ENCODE results near the gene GAPVD1.

Gene GAPVD1

GRCh38 chr9:125241000-125241862 is 20.4 kb upstream of the GAPVD1 start, which contains the start of gene HSPA5:
Gene HSPA5 (minus strand): TSS chr9:125241343. CDS start chr9:125241126, 217 bp downstream.
- peak within 1 kb of the TSS; percentile 81 for H3K4me3 ChIP-seq (ENCODE audit: low read length)
- TF ChIP-seq ZNF274 (IDR thresholded peaks at IDR 0.05; ENCODE audit: low read depth, low read length): no peak

- peak overlapping the region; percentile 81 for H3K4me3 ChIP-seq (ENCODE audit: low read length)
- TF ChIP-seq ZNF274 (IDR thresholded peaks at IDR 0.05; ENCODE audit: low read depth, low read length): no peak
These were observed 19.5 kb upstream of the GAPVD1 start for GRCh38 chr9:125241863-125242739.

DNA sequence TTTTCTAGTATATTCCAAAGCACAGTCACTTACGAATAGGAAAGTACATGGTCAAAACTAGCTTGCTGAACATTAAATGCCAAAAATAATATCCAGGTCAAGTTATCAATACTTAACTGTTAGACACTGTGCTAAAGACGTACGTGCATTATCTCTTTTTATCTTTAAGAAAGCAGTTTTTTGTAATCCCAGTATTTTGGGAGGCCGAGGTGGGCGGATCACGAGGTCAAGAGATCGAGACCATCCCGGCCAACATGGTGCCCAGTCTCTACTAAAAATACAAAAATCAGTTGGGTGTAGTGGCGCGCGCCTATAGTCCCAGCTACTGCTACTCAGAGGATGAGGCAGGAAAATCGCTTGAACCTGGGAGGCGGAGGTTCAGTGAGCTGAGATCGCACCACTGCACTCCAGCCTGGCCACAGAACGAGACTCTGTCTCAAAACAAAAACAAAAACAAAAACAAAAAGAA is 17.8 kb upstream of the GAPVD1 start:
- no peak overlapping the region for H3K4me3 ChIP-seq (ENCODE audit: low read length)
- TF ChIP-seq ZNF274 (IDR thresholded peaks at IDR 0.05; ENCODE audit: low read depth, low read length): no peak

GRCh38 chr9:125246261-125246667 is 15.4 kb upstream of the GAPVD1 start:
- no peak overlapping the region for H3K4me3 ChIP-seq (ENCODE audit: low read length)
- TF ChIP-seq ZNF274 (IDR thresholded peaks at IDR 0.05; ENCODE audit: low read depth, low read length): no peak

DNA sequence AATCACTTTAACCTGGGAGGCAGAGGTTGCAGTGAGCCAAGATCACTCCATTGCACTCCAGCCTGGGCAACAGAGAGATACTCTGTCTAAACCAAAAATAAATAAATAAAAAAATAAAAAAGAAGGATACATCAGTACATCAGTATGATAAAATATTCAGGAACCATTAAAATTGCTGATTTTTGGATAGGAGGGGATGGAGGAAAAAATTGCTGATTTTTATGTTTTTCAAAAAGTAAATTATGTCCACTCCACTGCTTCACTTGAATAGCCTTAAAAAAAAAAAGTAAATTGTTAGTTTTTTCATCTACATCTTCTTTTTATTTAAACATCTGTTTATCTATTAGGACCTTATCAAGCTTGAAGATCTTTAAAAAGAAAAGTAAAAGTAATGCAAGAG is 7.4 kb upstream of the GAPVD1 start:
- no peak overlapping the region for H3K4me3 ChIP-seq (ENCODE audit: low read length)
- TF ChIP-seq ZNF274 (IDR thresholded peaks at IDR 0.05; ENCODE audit: low read depth, low read length): no peak

DNA sequence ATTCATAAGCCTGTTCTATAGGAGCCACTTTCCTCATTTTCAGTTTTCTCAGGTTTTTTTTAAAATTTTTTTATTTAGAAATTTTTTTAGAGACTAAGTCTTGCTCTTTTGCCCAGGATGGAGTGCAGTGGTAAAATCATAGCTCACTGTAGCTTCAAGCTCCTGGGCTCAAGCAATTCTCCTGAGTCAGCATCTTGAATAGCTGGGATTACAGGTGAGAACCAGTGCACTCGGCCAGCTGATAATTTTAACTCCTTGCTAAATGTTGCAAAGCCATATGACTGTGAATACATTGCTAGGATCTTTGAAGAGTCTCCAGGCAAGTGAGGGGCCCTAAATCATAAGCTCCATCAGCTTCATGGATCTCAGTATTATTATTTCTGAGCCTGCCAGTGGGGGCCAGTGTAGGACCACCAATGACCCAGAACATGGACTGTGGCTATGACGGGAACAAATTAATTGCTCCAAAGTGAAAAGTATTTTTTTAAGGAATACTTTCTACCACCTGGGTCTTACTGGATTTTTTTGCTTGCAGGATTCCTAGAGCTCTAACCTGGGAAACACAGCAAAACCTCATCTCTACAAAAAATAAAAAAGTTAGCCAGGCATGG is 5.7 kb upstream of the GAPVD1 start:
- no peak for TF ChIP-seq ZNF274 (IDR thresholded peaks at IDR 0.05; ENCODE audit: low read depth, low read length)
- H3K4me3 ChIP-seq (ENCODE audit: low read length): no peak overlapping the region

GRCh38 chr9:125258160-125258785 is 3.4 kb upstream of the GAPVD1 start:
- no peak overlapping the region for H3K4me3 ChIP-seq (ENCODE audit: low read length)
- no peak for TF ChIP-seq ZNF274 (IDR thresholded peaks at IDR 0.05; ENCODE audit: low read depth, low read length)

DNA sequence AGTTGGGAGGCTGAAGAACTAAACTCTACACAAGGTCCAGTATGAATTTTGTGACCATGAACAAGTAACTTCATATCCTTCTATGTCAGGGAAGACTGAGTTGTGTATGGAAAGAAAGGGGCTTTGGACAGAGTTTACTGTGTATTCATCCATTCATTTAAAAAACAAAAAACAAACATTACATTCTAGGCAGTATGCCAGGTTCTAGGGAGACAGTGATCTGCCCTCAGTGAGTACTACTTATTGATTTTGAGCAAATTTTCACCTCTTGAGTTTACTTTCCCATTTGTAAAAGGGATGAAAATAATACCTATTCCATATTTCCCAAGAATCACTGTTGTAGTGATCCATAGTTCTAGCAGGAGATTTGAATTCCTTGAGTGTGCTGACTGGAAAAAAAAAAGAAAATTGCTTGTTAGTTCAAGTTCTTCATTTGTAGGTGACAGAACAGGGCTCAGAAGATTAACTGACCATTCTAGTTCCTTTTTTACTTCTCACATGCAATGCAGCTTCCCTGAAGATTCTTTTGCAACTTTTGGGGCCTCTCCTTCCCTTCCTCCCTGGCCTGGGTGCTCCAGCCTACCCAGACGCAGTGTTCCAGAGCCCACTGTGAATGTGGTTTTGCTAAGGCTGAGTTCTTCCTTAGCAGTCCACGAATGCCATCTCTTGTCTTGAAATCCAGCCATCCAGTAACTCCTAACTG is 2.6 kb upstream of the GAPVD1 start:
- TF ChIP-seq ZNF274 (IDR thresholded peaks at IDR 0.05; ENCODE audit: low read depth, low read length): no peak
- no peak overlapping the region for H3K4me3 ChIP-seq (ENCODE audit: low read length)

DNA sequence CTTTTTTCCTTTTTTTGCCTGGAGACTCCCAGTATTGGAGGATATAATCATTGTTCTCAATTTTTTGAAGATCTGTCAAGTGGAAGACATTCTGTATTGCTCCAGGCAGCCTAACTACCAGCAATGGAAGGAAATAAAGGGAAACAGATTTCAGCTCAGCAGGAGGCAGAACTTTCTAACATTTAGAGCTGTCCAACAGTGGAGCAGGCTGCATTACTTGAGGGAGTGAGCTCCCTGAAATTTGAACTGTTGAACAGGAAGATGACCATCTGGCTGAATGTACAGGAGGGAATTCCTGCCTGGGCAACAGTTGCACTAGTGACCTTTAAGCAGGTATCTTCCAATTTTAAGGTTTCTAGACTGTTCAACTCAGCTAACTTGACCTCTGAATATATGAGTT is 1.1 kb upstream of the GAPVD1 start:
- TF ChIP-seq ZNF274 (IDR thresholded peaks at IDR 0.05; ENCODE audit: low read depth, low read length): no peak
- H3K4me3 ChIP-seq (ENCODE audit: low read length): no peak overlapping the region

- no peak for TF ChIP-seq ZNF274 (IDR thresholded peaks at IDR 0.05; ENCODE audit: low read depth, low read length)
- H3K4me3 ChIP-seq (ENCODE audit: low read length): peak overlapping the region; percentile 78
These were observed 817 bp downstream of the GAPVD1 start for GRCh38 chr9:125262294-125262991.

GRCh38 chr9:125264068-125264467 is 2.4 kb downstream of the GAPVD1 start:
- H3K4me3 ChIP-seq (ENCODE audit: low read length): peak overlapping the region; percentile 33; the same call in 1 of the 2 replicates

DNA sequence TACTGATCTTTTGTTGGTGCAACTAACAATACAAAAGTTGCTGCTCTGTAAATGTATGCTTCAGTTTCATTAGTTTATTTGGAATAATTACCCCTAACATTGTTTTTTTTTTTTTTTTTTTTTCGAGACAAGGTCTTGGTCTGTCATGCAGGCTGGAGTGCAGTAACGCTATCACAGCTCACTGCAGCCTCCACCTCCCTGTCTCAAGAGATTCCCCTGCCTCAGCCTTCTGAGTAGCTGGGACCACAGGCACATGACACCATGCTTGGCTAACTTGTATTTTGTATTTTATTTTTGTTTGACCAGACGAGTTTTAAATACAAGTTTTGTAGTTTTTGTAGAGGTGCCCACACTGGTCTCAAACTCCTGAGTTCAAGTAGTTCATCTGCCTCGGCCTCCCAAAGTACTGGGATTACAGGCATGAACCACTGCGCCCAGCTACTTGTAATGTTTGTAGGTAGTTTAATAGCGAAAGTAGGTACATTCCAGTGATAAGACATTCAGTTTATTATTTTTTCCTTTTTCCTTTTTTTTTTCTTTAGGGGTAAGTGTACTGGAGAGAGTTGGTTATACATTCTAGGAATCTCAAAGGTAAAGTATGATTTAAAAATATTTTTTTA is 6.9 kb downstream of the GAPVD1 start:
- H3K4me3 ChIP-seq (ENCODE audit: low read length): no peak overlapping the region
- no peak for TF ChIP-seq ZNF274 (IDR thresholded peaks at IDR 0.05; ENCODE audit: low read depth, low read length)

All from GM08714 (cell line).